Activated CD4-positive, alpha-beta memory T cell treated with anti-CD3 and anti-CD28 coated beads for 36 hours (primary cell): ENCODE data around the gene PDPK1. TPM values are rescaled to one million over a fixed set of nuclear protein-coding genes. Genes with fewer than 3 reads are reported as not detected.
"Not testable (repeated sequence)": the region's sequence is repeated elsewhere in the genome, so short reads cannot be mapped to it uniquely, and the experiment has no call there.

Experiments used
- CTCF ChIA-PET: fragments of 350-600 bp; sonication (Branson Sonifier 250); formaldehyde crosslinking; loops from one replicate; lab custom pipeline; 2021; ENCODE audit warnings: antibody characterized with exemption, inconsistent platforms; lab: Charles Lee
- POLR2A ChIA-PET: fragments of 350-600 bp; sonication (Branson Sonifier 250); formaldehyde crosslinking; loops from one replicate; lab custom pipeline; 2021; ENCODE audit warnings: antibody characterized with exemption; lab: Charles Lee
- DNase-seq: peaks from one replicate; pipeline ENCODE4 v3.0.0-alpha.2; 2020
- H3K27ac Mint-ChIP-seq: one replicate; pipeline ENCODE4 v1.8.0; 2021; ENCODE audit warnings: mixed read lengths
- H3K27me3 Mint-ChIP-seq: one replicate; pipeline ENCODE4 v1.8.0; 2021; ENCODE audit warnings: mixed read lengths
- H3K36me3 Mint-ChIP-seq: one replicate; pipeline ENCODE4 v1.8.0; 2021; ENCODE audit warnings: mixed read lengths
- H3K4me1 Mint-ChIP-seq: one replicate; pipeline ENCODE4 v1.8.0; 2021; ENCODE audit warnings: low read depth, mixed read lengths
- H3K4me3 Mint-ChIP-seq: one replicate; pipeline ENCODE4 v1.8.0; 2021; ENCODE audit warnings: mild to moderate bottlenecking, mixed read lengths
- H3K9me3 Mint-ChIP-seq: one replicate; pipeline ENCODE4 v1.8.0; 2021; ENCODE audit warnings: mixed read lengths
- intact Hi-C: fragments of 100-400 bp; cut with micrococcal nuclease; formaldehyde crosslinking; loops from one replicate; pipeline ENCODE4 v1.15.1; 2023
- total RNA-seq, 2 experiments: library from RNA; stranded (reverse); gene quantifications; one replicate each; pipeline ENCODE4 v1.2.3, GENCODE V29; 2021

Gene PDPK1
- total RNA-seq, 2 experiments from 2014 or later: 42.5 to 42.9 TPM

GRCh38 chr16:2535625-2536013 lies 2.2 kb upstream of the PDPK1 start:
- no peaks in the 10 kb centered on the region for H3K27me3 Mint-ChIP-seq
- H3K4me1 Mint-ChIP-seq: peaks cover 43% of the 10 kb centered on the region
- intact Hi-C loops: no loop called here
- CTCF ChIA-PET: interaction anchor here (0.7 kb wide), 1 partner anchor 532 kb away, joined by 3 read pairs; no protein-coding TSS in a partner anchor
- H3K9me3 Mint-ChIP-seq: no peaks in the 10 kb centered on the region
- H3K27ac Mint-ChIP-seq: no peak overlapping the region
- POLR2A ChIA-PET: no interaction called here
- H3K36me3 Mint-ChIP-seq: peaks cover 6% of the 10 kb centered on the region
- no peak overlapping the region for H3K4me3 Mint-ChIP-seq
- DNase-seq: no peak

- Mint-ChIP-seq H3K27ac (peak overlapping the region; percentile 54), H3K4me1 (peaks cover 41% of the 10 kb centered on the region), H3K4me3 (peak overlapping the region; percentile 83)
- DNase-seq, H3K27me3 Mint-ChIP-seq, H3K36me3 Mint-ChIP-seq, intact Hi-C loops, H3K9me3 Mint-ChIP-seq: not testable (repeated sequence)
- ChIA-PET CTCF (interaction anchor here (0.7 kb wide), 1 partner anchor 315 kb away, joined by 3 read pairs; no protein-coding TSS in a partner anchor), POLR2A (interaction anchor here (0.7 kb wide), 1 partner anchor 28 kb away, joined by 3 read pairs; no protein-coding TSS in a partner anchor)
Observed at GRCh38 chr16:2539192-2539844, 1.5 kb downstream of the PDPK1 start.

GRCh38 chr16:2539845-2540458 lies 2.1 kb downstream of the PDPK1 start:
- CTCF ChIA-PET, intact Hi-C loops, H3K9me3 Mint-ChIP-seq, POLR2A ChIA-PET, H3K27ac Mint-ChIP-seq, H3K36me3 Mint-ChIP-seq, H3K27me3 Mint-ChIP-seq: not testable (repeated sequence)
- peak overlapping the region; percentile 83 for H3K4me3 Mint-ChIP-seq
- H3K4me1 Mint-ChIP-seq: peaks cover 41% of the 10 kb centered on the region
- peak; percentile 66 for DNase-seq

GRCh38 chr16:2540912-2541311 lies 3.1 kb downstream of the PDPK1 start:
- POLR2A ChIA-PET, H3K9me3 Mint-ChIP-seq, H3K36me3 Mint-ChIP-seq, H3K4me3 Mint-ChIP-seq, intact Hi-C loops, DNase-seq, H3K27me3 Mint-ChIP-seq, CTCF ChIA-PET: not testable (repeated sequence)
- Mint-ChIP-seq H3K4me1 (peaks cover 44% of the 10 kb centered on the region), H3K27ac (peak overlapping the region; percentile 54)

GRCh38 chr16:2541409-2541808 lies 3.6 kb downstream of the PDPK1 start:
- Mint-ChIP-seq H3K4me1 (peaks cover 42% of the 10 kb centered on the region), H3K27ac (peak overlapping the region; percentile 54)
- H3K27me3 Mint-ChIP-seq, POLR2A ChIA-PET, DNase-seq, H3K4me3 Mint-ChIP-seq, CTCF ChIA-PET, intact Hi-C loops, H3K36me3 Mint-ChIP-seq, H3K9me3 Mint-ChIP-seq: not testable (repeated sequence)

GRCh38 chr16:2543771-2544170 lies 6.0 kb downstream of the PDPK1 start:
- CTCF ChIA-PET, POLR2A ChIA-PET: not testable (repeated sequence)

GRCh38 chr16:2550283-2550878 lies 12.6 kb downstream of the PDPK1 start:
- CTCF ChIA-PET, H3K4me1 Mint-ChIP-seq, H3K27ac Mint-ChIP-seq, H3K27me3 Mint-ChIP-seq, H3K9me3 Mint-ChIP-seq, DNase-seq, H3K4me3 Mint-ChIP-seq, intact Hi-C loops, H3K36me3 Mint-ChIP-seq, POLR2A ChIA-PET: not testable (repeated sequence)

More at GRCh38 chr16:2543771-2544170, 6.0 kb downstream of the PDPK1 start:
- H3K27me3 Mint-ChIP-seq, H3K4me3 Mint-ChIP-seq, H3K27ac Mint-ChIP-seq, H3K36me3 Mint-ChIP-seq, H3K9me3 Mint-ChIP-seq, intact Hi-C loops, DNase-seq: not testable (repeated sequence)
- peaks cover 37% of the 10 kb centered on the region for H3K4me1 Mint-ChIP-seq

GRCh38 chr16:2551420-2551889 lies 13.6 kb downstream of the PDPK1 start:
- intact Hi-C loops, H3K9me3 Mint-ChIP-seq, H3K4me1 Mint-ChIP-seq, H3K27ac Mint-ChIP-seq, H3K27me3 Mint-ChIP-seq, CTCF ChIA-PET, H3K36me3 Mint-ChIP-seq, DNase-seq, H3K4me3 Mint-ChIP-seq, POLR2A ChIA-PET: not testable (repeated sequence)

- intact Hi-C loops, CTCF ChIA-PET, H3K36me3 Mint-ChIP-seq, H3K9me3 Mint-ChIP-seq, H3K4me3 Mint-ChIP-seq, H3K27ac Mint-ChIP-seq, DNase-seq, POLR2A ChIA-PET, H3K4me1 Mint-ChIP-seq, H3K27me3 Mint-ChIP-seq: not testable (repeated sequence)
Observed at GRCh38 chr16:2554709-2555425, 17.0 kb downstream of the PDPK1 start.

- H3K27ac Mint-ChIP-seq, POLR2A ChIA-PET, H3K4me1 Mint-ChIP-seq, H3K9me3 Mint-ChIP-seq, H3K36me3 Mint-ChIP-seq, H3K4me3 Mint-ChIP-seq, CTCF ChIA-PET, DNase-seq, H3K27me3 Mint-ChIP-seq, intact Hi-C loops: not testable (repeated sequence)
Observed at GRCh38 chr16:2557150-2557549, 19.3 kb downstream of the PDPK1 start.

GRCh38 chr16:2560131-2560797 lies 22.4 kb downstream of the PDPK1 start:
- intact Hi-C loops: not testable (repeated sequence)

GRCh38 chr16:2560798-2561133 lies 22.9 kb downstream of the PDPK1 start:
- peak; percentile 75 for DNase-seq
- H3K4me3 Mint-ChIP-seq, H3K27me3 Mint-ChIP-seq, POLR2A ChIA-PET, H3K27ac Mint-ChIP-seq, CTCF ChIA-PET, H3K36me3 Mint-ChIP-seq, intact Hi-C loops, H3K9me3 Mint-ChIP-seq, H3K4me1 Mint-ChIP-seq: not testable (repeated sequence)

More at GRCh38 chr16:2560131-2560797, 22.4 kb downstream of the PDPK1 start:
- H3K27ac Mint-ChIP-seq, H3K4me1 Mint-ChIP-seq, H3K9me3 Mint-ChIP-seq, POLR2A ChIA-PET, H3K27me3 Mint-ChIP-seq, H3K4me3 Mint-ChIP-seq, DNase-seq, H3K36me3 Mint-ChIP-seq, CTCF ChIA-PET: not testable (repeated sequence)
